Esophagus muscularis mucosa (tissue), 4 donors: ENCODE data around the gene GFPT1. TPM values are rescaled to one million over a fixed set of nuclear protein-coding genes. Genes with fewer than 3 reads are reported as not detected.

Source experiments
- DNase-seq: peaks from one replicate; pipeline ENCODE4 v3.0.0-alpha.2; 2017; ENCODE audit errors: extremely low spot score
- H3K27ac ChIP-seq, 4 donors: fragments of 200-600 bp; sonication (generic); replicated peaks in 1 of 4; 1 replicate in 3 of 4; 2 replicates in 1 of 4; pipeline ENCODE4 v1.5.1; 2016 to 2019; ENCODE audit warnings: mild to moderate bottlenecking in 1 of 4
- H3K27me3 ChIP-seq, 4 donors: fragments of 200-600 bp; sonication (generic); one replicate each; pipeline versions ENCODE4 v1.5.1 to v1.6.0; 2016 to 2019
- H3K36me3 ChIP-seq, 4 donors: fragments of 200-600 bp; sonication (generic); one replicate each; pipeline ENCODE4 v1.5.1; 2016 to 2019
- H3K4me1 ChIP-seq, 4 donors: fragments of 200-600 bp; sonication (generic); one replicate each; pipeline ENCODE4 v1.5.1; 2016 to 2019
- H3K4me3 ChIP-seq, 4 donors: fragments of 200-600 bp; sonication (generic); 1 replicate in 2 of 4; 2 replicates in 2 of 4; pipeline ENCODE4 v1.5.1; 2016 to 2019; ENCODE audit warnings: mild to moderate bottlenecking in 4 of 4, moderate library complexity in 1 of 4
- H3K9me3 ChIP-seq, 4 donors: fragments of 200-600 bp; sonication (generic); 1 replicate in 3 of 4; 2 replicates in 1 of 4; pipeline ENCODE4 v1.5.1; 2016 to 2019
- EP300 ChIP-seq: sonication (generic); formaldehyde crosslinking; IDR thresholded peaks from one replicate; pipeline ENCODE4 v1.6.1; 2017; ENCODE audit warnings: antibody characterized with exemption
- POLR2A ChIP-seq: fragments of 450-650 bp; IDR thresholded peaks from one replicate; pipeline ENCODE4 v1.6.1; 2017; ENCODE audit warnings: antibody characterized with exemption, moderate library complexity, mild to moderate bottlenecking, low read depth
- POLR2AphosphoS5 ChIP-seq, 2 donors: sonication (generic); formaldehyde crosslinking; IDR thresholded peaks; one replicate each; pipeline ENCODE4 v1.6.1; 2017; ENCODE audit warnings: antibody characterized with exemption in 2 of 2
- WGBS: methylation state at CpG from one replicate; pipeline ENCODE4 v1.1.5; 2018; 5-methylcytosine and 5-hydroxymethylcytosine counted together
- intact Hi-C: fragments of 100-400 bp; cut with DNase I; formaldehyde crosslinking; loops from one replicate; pipeline ENCODE4 v1.15.1; 2023
- total RNA-seq, 4 donors: library from RNA; depleted of rRNA; stranded (reverse); fragments of >200 nt; gene quantifications; one replicate each; pipeline versions ENCODE4 v1.1.0 to v1.2.1, GENCODE V29; 2016
- TF ChIP-seq, protein P1 (sequence below), 3 experiments: fragments of 200-600 bp in 2 of 3; fragments of 450-650 bp in 1 of 3; sonication (generic) in 2 of 3; IDR thresholded peaks; one replicate each; pipeline ENCODE4 v1.5.1; 2017 to 2019; ENCODE audit warnings: antibody characterized with exemption in 3 of 3, mild to moderate bottlenecking in 2 of 3, moderate library complexity in 1 of 3

The GFPT1 gene
- total RNA-seq, 4 donors from 2014 or later, result 17.4 to 25.3 (median 23.2) TPM

DNA sequence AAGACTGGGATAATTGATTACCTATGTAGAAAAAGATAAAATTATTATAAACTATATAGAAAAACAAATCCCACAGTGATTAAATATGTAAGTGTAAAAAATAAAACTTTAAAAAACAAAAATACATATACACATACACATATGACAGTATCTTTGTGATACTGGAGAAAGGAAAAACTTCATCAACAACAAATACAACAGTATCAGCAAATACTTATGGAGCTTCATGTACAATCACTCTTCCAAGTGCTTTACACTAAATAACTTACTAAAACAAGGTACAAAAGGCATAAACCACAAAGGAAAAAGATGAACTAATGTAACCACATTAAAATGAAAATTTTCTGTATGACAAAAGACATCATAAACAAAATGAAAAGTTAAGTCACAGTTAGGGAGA lies 24.1 kb upstream of the GFPT1 start:
- DNase-seq, result no peak
- intact Hi-C loops, result no loop called here
- Histone ChIP-seq H3K36me3 (peaks cover 38 to 83% (median 68%) of the 10 kb centered on the region in 4 donors), H3K4me1 (no peaks in the 10 kb centered on the region), H3K4me3 (no peak overlapping the region), H3K27ac (no peak overlapping the region), H3K9me3 (no peaks in the 10 kb centered on the region), H3K27me3 (no peaks in the 10 kb centered on the region)
- TF ChIP-seq POLR2AphosphoS5 (IDR thresholded peaks at IDR 0.05) (no peak), POLR2A (no peak), EP300 (no peak)
- TF ChIP-seq, protein P1, sequence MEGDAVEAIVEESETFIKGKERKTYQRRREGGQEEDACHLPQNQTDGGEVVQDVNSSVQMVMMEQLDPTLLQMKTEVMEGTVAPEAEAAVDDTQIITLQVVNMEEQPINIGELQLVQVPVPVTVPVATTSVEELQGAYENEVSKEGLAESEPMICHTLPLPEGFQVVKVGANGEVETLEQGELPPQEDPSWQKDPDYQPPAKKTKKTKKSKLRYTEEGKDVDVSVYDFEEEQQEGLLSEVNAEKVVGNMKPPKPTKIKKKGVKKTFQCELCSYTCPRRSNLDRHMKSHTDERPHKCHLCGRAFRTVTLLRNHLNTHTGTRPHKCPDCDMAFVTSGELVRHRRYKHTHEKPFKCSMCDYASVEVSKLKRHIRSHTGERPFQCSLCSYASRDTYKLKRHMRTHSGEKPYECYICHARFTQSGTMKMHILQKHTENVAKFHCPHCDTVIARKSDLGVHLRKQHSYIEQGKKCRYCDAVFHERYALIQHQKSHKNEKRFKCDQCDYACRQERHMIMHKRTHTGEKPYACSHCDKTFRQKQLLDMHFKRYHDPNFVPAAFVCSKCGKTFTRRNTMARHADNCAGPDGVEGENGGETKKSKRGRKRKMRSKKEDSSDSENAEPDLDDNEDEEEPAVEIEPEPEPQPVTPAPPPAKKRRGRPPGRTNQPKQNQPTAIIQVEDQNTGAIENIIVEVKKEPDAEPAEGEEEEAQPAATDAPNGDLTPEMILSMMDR (IDR thresholded peaks at IDR 0.05), result no peak

DNA sequence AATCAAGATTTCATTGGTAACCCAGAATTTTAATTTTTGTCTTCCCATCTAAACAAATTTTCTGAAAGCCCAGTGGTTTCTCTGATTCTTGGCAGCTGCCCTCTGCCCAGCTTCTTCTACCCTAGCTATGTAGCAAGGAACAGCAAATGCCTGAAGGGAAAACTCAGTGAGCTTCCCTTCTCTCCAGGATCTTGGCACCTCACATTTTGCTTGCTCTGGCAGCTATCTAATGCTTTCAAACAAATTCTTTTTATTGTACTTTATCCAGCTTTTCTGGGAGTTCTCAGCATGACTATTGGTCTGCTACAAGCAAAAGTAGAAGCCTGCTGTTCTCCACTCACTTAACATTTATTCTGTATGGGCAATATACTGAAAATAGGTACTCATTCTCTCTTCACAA lies 18.3 kb upstream of the GFPT1 start:
- Histone ChIP-seq H3K27ac (no peak overlapping the region), H3K4me1 (no peaks in the 10 kb centered on the region), H3K9me3 (no peaks in the 10 kb centered on the region), H3K27me3 (no peaks in the 10 kb centered on the region), H3K36me3 (peaks cover 39 to 83% (median 63%) of the 10 kb centered on the region in 4 donors), H3K4me3 (no peak overlapping the region)
- intact Hi-C loops, result no loop called here
- no peak for TF ChIP-seq EP300
- no peak for TF ChIP-seq POLR2AphosphoS5 (IDR thresholded peaks at IDR 0.05)
- no peak for TF ChIP-seq POLR2A
- TF ChIP-seq, protein P1 (IDR thresholded peaks at IDR 0.05), result no peak
- no peak for DNase-seq

DNA sequence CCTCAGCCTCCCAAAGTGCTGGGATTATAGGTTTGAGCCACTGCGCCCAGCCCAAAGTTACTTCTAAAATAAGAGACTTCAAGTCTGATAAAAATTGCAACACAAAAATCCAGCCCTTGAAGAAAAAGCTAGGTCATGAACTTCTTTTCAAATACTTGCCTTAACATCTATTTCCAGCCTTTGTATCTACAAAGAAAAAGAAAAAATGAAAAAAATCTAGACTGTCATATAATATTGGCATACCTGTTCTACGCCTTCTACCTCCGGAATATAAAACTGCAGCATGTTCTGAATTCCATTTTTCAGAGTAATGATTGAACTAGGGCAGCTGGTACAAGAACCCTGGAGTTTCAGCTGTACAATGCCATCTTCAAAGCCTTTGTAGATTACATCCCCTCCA lies 13.1 kb upstream of the GFPT1 start:
- DNase-seq, result no peak
- TF ChIP-seq, protein P1 (IDR thresholded peaks at IDR 0.05), result no peak
- no peak for TF ChIP-seq EP300
- no peak for TF ChIP-seq POLR2A
- no peak for TF ChIP-seq POLR2AphosphoS5 (IDR thresholded peaks at IDR 0.05)
- intact Hi-C loops, result no loop called here
- peaks cover 0 to 4% (median 0%) of the 10 kb centered on the region in 4 donors for H3K4me1 ChIP-seq
- H3K36me3 ChIP-seq, result peaks cover 55 to 83% (median 68%) of the 10 kb centered on the region in 4 donors
- no peak overlapping the region for H3K4me3 ChIP-seq
- no peak overlapping the region for H3K27ac ChIP-seq
- H3K9me3 ChIP-seq, result no peaks in the 10 kb centered on the region
- WGBS, result 98% methylated on average over 3 of the region's 3 CpGs
- H3K27me3 ChIP-seq, result no peaks in the 10 kb centered on the region

GRCh38 chr2:69397234-69397633 lies 10.2 kb upstream of the GFPT1 start:
- peaks cover 38 to 77% (median 55%) of the 10 kb centered on the region in 4 donors for H3K36me3 ChIP-seq
- no peaks in the 10 kb centered on the region for H3K9me3 ChIP-seq
- no peaks in the 10 kb centered on the region for H3K27me3 ChIP-seq
- H3K27ac ChIP-seq, result no peak overlapping the region
- no peak for DNase-seq
- no peak overlapping the region for H3K4me3 ChIP-seq
- H3K4me1 ChIP-seq, result peaks cover 0 to 4% (median 0%) of the 10 kb centered on the region in 4 donors
- intact Hi-C loops, result no loop called here
- TF ChIP-seq EP300 (no peak), POLR2A (no peak)

DNA sequence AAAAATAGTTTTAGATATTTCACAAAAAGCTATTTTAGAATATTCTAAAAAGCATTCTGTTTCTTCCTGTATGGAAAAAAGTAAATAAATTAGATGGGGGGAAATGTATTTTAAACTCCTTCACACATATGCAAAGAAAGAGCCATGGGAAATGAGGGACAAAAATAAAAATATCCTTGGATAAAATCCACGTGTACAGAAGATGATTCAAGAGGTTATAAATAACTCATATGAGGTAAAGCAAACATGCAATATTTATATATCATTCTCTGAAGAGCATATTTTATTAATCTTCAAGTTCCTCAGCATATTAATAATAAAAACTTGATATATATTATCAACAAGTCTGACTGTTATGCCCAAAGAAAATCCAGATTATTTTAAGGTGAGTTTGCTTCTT lies 8.8 kb upstream of the GFPT1 start:
- 21% methylated on average over 1 of the region's 1 CpG for WGBS

More for the DNA sequence above, 8.8 kb upstream of the GFPT1 start:
- Histone ChIP-seq H3K36me3 (peaks cover 36 to 70% (median 44%) of the 10 kb centered on the region in 4 donors), H3K9me3 (no peaks in the 10 kb centered on the region), H3K4me1 (peaks cover 0 to 4% (median 0%) of the 10 kb centered on the region in 4 donors), H3K27me3 (no peaks in the 10 kb centered on the region), H3K4me3 (no peak overlapping the region), H3K27ac (no peak overlapping the region)
- no peak for TF ChIP-seq POLR2A
- TF ChIP-seq POLR2AphosphoS5 (IDR thresholded peaks at IDR 0.05), result no peak
- TF ChIP-seq, protein P1 (IDR thresholded peaks at IDR 0.05), result no peak
- no peak for TF ChIP-seq EP300
- intact Hi-C loops, result no loop called here
- no peak for DNase-seq
